K562 (cell line): Measurements from ENCODE around the gene HOXD12. TPM values are rescaled to one million over a fixed set of nuclear protein-coding genes. Genes with fewer than 3 reads are reported as not detected.

Experiments
- ATAC-seq: fragments of 200-7000 bp; cut with Tn5 transposase; 3 replicates; pipeline ENCODE4 v1.9.1; 2020; ENCODE audit warnings: moderate library complexity
- BruUV-seq: library from RNA; stranded (reverse); fragments of 400-500 nt; replicated peaks from 2 replicates; lab custom pipeline; 2021; lab: Mats Ljungman, UMichigan
- CTCF ChIA-PET: fragments of 300-600 bp; formaldehyde crosslinking; extraction: SDS; loops from one replicate; lab custom pipeline; 2021; ENCODE audit warnings: low intra/inter-chr PET ratio; lab: Yijun Ruan, JAX
- POLR2A ChIA-PET: fragments of 300-600, 350-650 bp; sonication (Branson Sonifier 250); formaldehyde crosslinking; extraction: SDS; loops from one replicate; lab custom pipeline; 2021; ENCODE audit warnings: antibody characterized with exemption, inconsistent platforms; lab: Yijun Ruan, JAX
- DNase-seq, 4 experiments: peaks; one replicate each; pipeline versions ENCODE4 v3.0.0 to v3.0.0-alpha.2; 2011 to 2018; ENCODE audit warnings: low spot score in 3 of 4, mixed read lengths in 3 of 4; ENCODE audit errors: extremely low read depth in 1 of 4
- FAIRE-seq: peaks from 2 replicates; lab custom pipeline; 2011; peaks lifted over from hg19 to GRCh38; lab: Jason Lieb, UNC
- H2AFZ ChIP-seq: 2 replicates; pipeline ENCODE4 v1.6.0; 2011; ENCODE audit warnings: low read depth, low read length, control low read depth, inconsistent platforms
- H3K27ac ChIP-seq: fragments of 200-600 bp; 3 replicates; pipeline ENCODE4 v1.8.0; 2011; ENCODE audit warnings: low read depth, mild to moderate bottlenecking, control low read depth, inconsistent platforms, low read length, moderate library complexity, mixed read lengths; ENCODE audit errors: extremely low read depth
- H3K27me3 ChIP-seq, 2 experiments: fragments of 300-600 bp in 1 of 2; 2 replicates in 1 of 2; 3 replicates in 1 of 2; pipeline versions ENCODE4 v1.6.0 to v1.8.0; 2011; ENCODE audit warnings: inconsistent platforms in 2 of 2, low read length in 2 of 2, mild to moderate bottlenecking in 1 of 2, mixed read lengths in 1 of 2, moderate library complexity in 1 of 2; ENCODE audit not compliant: control insufficient read depth in 2 of 2, insufficient read depth in 2 of 2
- H3K36me3 ChIP-seq: fragments of 300-600 bp; 3 replicates; pipeline ENCODE4 v1.8.0; 2011; ENCODE audit warnings: mild to moderate bottlenecking, low read length, inconsistent platforms; ENCODE audit not compliant: control insufficient read depth, insufficient read depth
- H3K4me1 ChIP-seq, 2 experiments: fragments of 200-600 bp in 1 of 2; replicated peaks in 1 of 2; 2 replicates in 1 of 2; 3 replicates in 1 of 2; pipeline versions ENCODE4 v1.5.1 to v1.8.0; 2011; ENCODE audit warnings: inconsistent platforms in 2 of 2, low read length in 2 of 2, mild to moderate bottlenecking in 1 of 2, mixed read lengths in 1 of 2, moderate library complexity in 1 of 2; ENCODE audit not compliant: control insufficient read depth in 2 of 2, insufficient read depth in 2 of 2
- H3K4me2 ChIP-seq: 2 replicates; pipeline ENCODE4 v1.6.1; 2011; ENCODE audit warnings: low read length, control low read depth, inconsistent platforms, mixed read lengths; ENCODE audit not compliant: insufficient read depth
- H3K4me3 ChIP-seq: fragments of 200-600 bp; sonication (generic), shearing (Covaris generic); 2 replicates; pipeline ENCODE4 v1.5.1; 2016; ENCODE audit warnings: control low read depth, inconsistent platforms
- H3K79me2 ChIP-seq: fragments of 200-600 bp; 3 replicates; pipeline ENCODE4 v1.8.0; 2011; ENCODE audit warnings: low read length, inconsistent platforms; ENCODE audit not compliant: control insufficient read depth, insufficient read depth
- H3K9ac ChIP-seq, 2 experiments: 2 replicates each; pipeline versions ENCODE4 v1.6.0 to v1.6.1; 2011; ENCODE audit warnings: low read depth in 2 of 2, low read length in 2 of 2, control low read depth in 1 of 2, inconsistent platforms in 1 of 2, mild to moderate bottlenecking in 1 of 2, mixed read lengths in 1 of 2; ENCODE audit not compliant: insufficient read depth in 1 of 2
- H3K9me1 ChIP-seq: one replicate; pipeline ENCODE4 v1.6.0; 2011; ENCODE audit warnings: inconsistent platforms, mild to moderate bottlenecking, low read length, moderate library complexity; ENCODE audit not compliant: control insufficient read depth, insufficient read depth
- H3K9me3 ChIP-seq: replicated peaks from 2 replicates; pipeline ENCODE4 v1.5.1; 2011; ENCODE audit warnings: low read depth, low read length, inconsistent platforms; ENCODE audit not compliant: control insufficient read depth, insufficient read depth
- H4K20me1 ChIP-seq: replicated peaks from 2 replicates; pipeline ENCODE4 v1.6.1; 2011; ENCODE audit warnings: low read length, inconsistent platforms, mixed read lengths; ENCODE audit not compliant: control insufficient read depth, insufficient read depth
- BHLHE40 ChIP-seq: IDR thresholded peaks from 2 replicates; pipeline ENCODE4 v1.6.1; 2011; ENCODE audit warnings: low read length, improper control_type of control experiment
- MEF2D ChIP-seq: conservative IDR thresholded peaks from 2 replicates; pipeline ENCODE4 v1.6.1; 2016; ENCODE audit warnings: low read depth, missing genetic modification characterization, missing compliant biosample characterization
- RBM15 ChIP-seq: fragments of 200-400 bp; formaldehyde crosslinking; IDR thresholded peaks from 2 replicates; pipeline ENCODE4 v1.6.1; 2018; ENCODE audit warnings: mild to moderate bottlenecking, low read length, moderate library complexity; ENCODE audit not compliant: insufficient read depth
- YBX1 ChIP-seq: fragments of 450-650 bp; IDR thresholded peaks from 2 replicates; pipeline ENCODE4 v1.7.1; 2016; ENCODE audit warnings: mild to moderate bottlenecking
- WGBS: fragments of 100-300 bp; shearing (Covaris generic); methylation state at CpG from one replicate; pipeline ENCODE4 v1.1.6; 2016; ENCODE audit warnings: low coverage, mixed read lengths; ENCODE audit not compliant: insufficient coverage; ENCODE audit errors: missing lambda C conversion rate; 5-methylcytosine and 5-hydroxymethylcytosine counted together
- in situ Hi-C: fragments of 300-500 bp; cut with MboI; formaldehyde crosslinking; loops from 4 replicates; pipeline ENCODE4 v1.15.0; 2018; ENCODE audit warnings: inconsistent platforms, mixed read lengths
- intact Hi-C: fragments of 100-400 bp; cut with micrococcal nuclease; formaldehyde crosslinking; loops from 2 replicates; pipeline ENCODE4 v1.14.2; 2022
- polyA plus RNA-seq, 8 experiments: library from polyadenylated mRNA; depleted of rRNA in 4 of 8; stranded (reverse) in 5 of 8; unstranded in 3 of 8; fragments of >200 nt; fragmentation: Nextera tagmentation in 2 of 8; fragmentation: Illumina TruSeq in 1 of 8; extraction: Ambion mirVana in 2 of 8; extraction: Trizol in 1 of 8; gene quantifications; 2 replicates each; pipeline versions ENCODE4 v1.2.1 to v1.2.3, GENCODE V29; 2011 to 2014; ENCODE audit warnings: inconsistent platforms in 1 of 8, missing spikeins in 1 of 8
- total RNA-seq, 7 experiments: library from RNA; depleted of rRNA in 6 of 7; stranded (reverse); fragments of >200 nt in 6 of 7; fragmentation: Illumina TruSeq in 2 of 7; extraction: Trizol in 2 of 7; gene quantifications; 2 replicates each; pipeline versions ENCODE4 v1.2.1 to v1.2.3, GENCODE V29; 2011 to 2021; ENCODE audit warnings: low replicate concordance in 1 of 7
- TF ChIP-seq, protein P1 (sequence below): conservative IDR thresholded peaks from 2 replicates; pipeline ENCODE4 v1.6.1; 2011; ENCODE audit warnings: low read depth, mild to moderate bottlenecking, low read length; ENCODE audit not compliant: control insufficient read depth

Gene HOXD12
- total and polyA plus RNA-seq, 9 of the 15 experiments (the other 6 are each of a cell fraction or from before 2014, with no cell fraction given): not detected

DNA sequence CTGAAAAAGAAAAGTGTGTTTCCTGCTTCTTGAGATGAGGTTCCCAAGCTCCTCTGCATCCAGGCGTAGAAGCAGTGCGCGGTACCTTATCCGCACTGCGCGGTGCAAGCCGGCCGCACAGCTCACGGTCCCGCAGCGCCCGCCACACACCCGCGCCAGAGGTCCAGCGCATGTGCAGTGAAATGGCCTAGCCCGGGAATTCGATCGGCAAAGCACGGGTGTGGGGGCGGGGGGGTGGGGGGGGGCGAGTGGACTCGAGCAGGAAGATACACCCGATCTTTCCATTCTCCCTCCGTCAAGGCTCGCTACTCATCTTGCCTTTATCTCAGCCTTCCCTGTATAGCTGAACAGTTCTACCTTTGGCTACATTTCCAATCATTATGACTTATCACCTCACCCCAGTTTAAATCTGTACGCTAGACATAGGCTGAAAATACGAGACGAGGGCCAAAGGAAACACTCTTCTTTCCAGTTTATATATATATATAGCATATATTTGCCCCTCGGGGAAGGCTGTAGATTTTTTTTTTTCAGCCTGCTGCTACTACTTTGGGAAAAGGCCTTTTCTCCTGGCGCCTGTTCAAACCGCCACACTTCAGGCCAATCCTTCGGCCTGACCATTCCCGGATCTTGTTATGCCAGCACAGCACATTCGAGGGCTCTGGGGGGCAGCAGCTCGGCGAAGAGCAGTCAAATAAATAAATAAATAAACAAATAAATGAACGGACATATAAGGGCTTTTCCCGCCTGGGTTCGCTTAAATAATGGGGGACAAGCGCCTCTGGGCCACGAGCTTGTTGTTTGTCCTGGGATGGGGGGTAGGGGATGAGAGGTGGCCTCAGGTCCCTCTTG is 40.3 kb downstream of the HOXD12 start:
- ChIA-PET POLR2A (interaction anchor here (0.5 to 1.9 kb wide), 3 partner anchors 7 to 315 kb away, joined by 3 to 7 read pairs (median 3); no protein-coding TSS in a partner anchor), CTCF (interaction anchor here (0.5 to 2.6 kb wide), 9 partner anchors 312 to 1619 kb away, joined by 3 to 40 read pairs (median 8); no protein-coding TSS in a partner anchor)
- no peaks in the 10 kb centered on the region for H3K9me1 ChIP-seq
- H3K27ac ChIP-seq: no peak overlapping the region
- in situ Hi-C loops (loop anchor here (5.0 to 25.0 kb wide), 3 partner anchors 317 to 1622 kb away; no protein-coding TSS in a partner anchor), intact Hi-C loops (loop anchor here (1.0 to 10.0 kb wide), 6 partner anchors 235 to 1615 kb away; no protein-coding TSS in a partner anchor)
- no peaks in the 10 kb centered on the region for H4K20me1 ChIP-seq
- H3K79me2 ChIP-seq: no peaks in the 10 kb centered on the region
- peak overlapping the region; percentile 51; the same call in 1 of the 2 replicates for H3K4me3 ChIP-seq
- no peaks in the 10 kb centered on the region for H3K36me3 ChIP-seq
- no peak for ATAC-seq
- 48% methylated on average over 41 of the region's 41 CpGs for WGBS
- no peaks in the 10 kb centered on the region; the same call in 1 of the 2 replicates for H3K9me3 ChIP-seq
- no peak for FAIRE-seq
- peak overlapping the region; percentile 92; the same call in 1 of the 2 replicates for H2AFZ ChIP-seq
- peaks cover 0 to 15% of the 10 kb centered on the region in 2 experiments; a peak in 2 of 5 replicates for H3K4me1 ChIP-seq
- H3K4me2 ChIP-seq: peak overlapping the region; percentile 73; the same call in 1 of the 2 replicates
- H3K9ac ChIP-seq: peak overlapping the region; percentile 13 to 88; a peak in 3 of 4 replicates
- H3K27me3 ChIP-seq: peaks cover 26 to 44% of the 10 kb centered on the region in 2 experiments; a peak in 4 of 5 replicates
- no peak for TF ChIP-seq MEF2D (tag)
- TF ChIP-seq YBX1: no peak
- TF ChIP-seq BHLHE40: no peak
- TF ChIP-seq RBM15: no peak
- TF ChIP-seq, protein P1, sequence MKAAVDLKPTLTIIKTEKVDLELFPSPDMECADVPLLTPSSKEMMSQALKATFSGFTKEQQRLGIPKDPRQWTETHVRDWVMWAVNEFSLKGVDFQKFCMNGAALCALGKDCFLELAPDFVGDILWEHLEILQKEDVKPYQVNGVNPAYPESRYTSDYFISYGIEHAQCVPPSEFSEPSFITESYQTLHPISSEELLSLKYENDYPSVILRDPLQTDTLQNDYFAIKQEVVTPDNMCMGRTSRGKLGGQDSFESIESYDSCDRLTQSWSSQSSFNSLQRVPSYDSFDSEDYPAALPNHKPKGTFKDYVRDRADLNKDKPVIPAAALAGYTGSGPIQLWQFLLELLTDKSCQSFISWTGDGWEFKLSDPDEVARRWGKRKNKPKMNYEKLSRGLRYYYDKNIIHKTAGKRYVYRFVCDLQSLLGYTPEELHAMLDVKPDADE: 0 out of 2 replicates have a peak, but pooled peaks have one; percentile 2
- DNase-seq: no peak
- BruUV-seq: no TSS peak
